GM12874 (cell line): ENCODE results near the gene CSF3R.

Source experiments
- CTCF ChIP-seq: IDR thresholded peaks from 2 replicates; pipeline ENCODE4 v1.5.1; 2011; ENCODE audit warnings: low read depth, mild to moderate bottlenecking, control low read depth, low read length, moderate library complexity; ENCODE audit not compliant: insufficient read depth

Gene CSF3R

GRCh38 chr1:36524359-36525062, 41.8 kb upstream of the CSF3R start:
- no peak for TF ChIP-seq CTCF

- no peak for TF ChIP-seq CTCF
These were observed 41.1 kb upstream of the CSF3R start for GRCh38 chr1:36523850-36524249.

GRCh38 chr1:36523230-36523495, 40.5 kb upstream of the CSF3R start:
- TF ChIP-seq CTCF, result no peak

GRCh38 chr1:36522461-36523229, 39.9 kb upstream of the CSF3R start:
- no peak for TF ChIP-seq CTCF

GRCh38 chr1:36522021-36522420, 39.3 kb upstream of the CSF3R start:
- no peak for TF ChIP-seq CTCF

GRCh38 chr1:36520771-36521420, 38.2 kb upstream of the CSF3R start:
- TF ChIP-seq CTCF, result no peak

GRCh38 chr1:36520056-36520455, 37.3 kb upstream of the CSF3R start:
- no peak for TF ChIP-seq CTCF
